GM18505 (cell line): ENCODE data around the gene CPSF4L.

Source experiments
- ATAC-seq: cut with Tn5 transposase; IDR thresholded peaks from one replicate; pipeline ENCODE4 v1.9.1; 2021; ENCODE audit not compliant: unreplicated experiment
- POLR2A ChIP-seq: IDR thresholded peaks from 4 replicates; pipeline ENCODE4 v1.6.1; 2011; ENCODE audit warnings: borderline replicate concordance; ENCODE audit not compliant: insufficient read depth, insufficient read length; ENCODE audit errors: extremely low read depth

CPSF4L gene

GRCh38 chr17:73227379-73227778 is 34.3 kb downstream of the CPSF4L start:
- ATAC-seq = no peak
- no peak for TF ChIP-seq POLR2A

GRCh38 chr17:73226556-73227172 is 35.0 kb downstream of the CPSF4L start:
- no peak for ATAC-seq

GRCh38 chr17:73224663-73225305 is 36.9 kb downstream of the CPSF4L start:
- TF ChIP-seq POLR2A = no peak
- no peak for ATAC-seq

More at GRCh38 chr17:73226556-73227172, 35.0 kb downstream of the CPSF4L start:
- TF ChIP-seq POLR2A = no peak

- TF ChIP-seq POLR2A = no peak
- no peak for ATAC-seq
These were observed 37.4 kb downstream of the CPSF4L start for GRCh38 chr17:73224237-73224636.

- no peak for ATAC-seq
- TF ChIP-seq POLR2A = no peak
These were observed 38.0 kb downstream of the CPSF4L start for GRCh38 chr17:73223626-73224230.

GRCh38 chr17:73215447-73215846 is 46.2 kb downstream of the CPSF4L start:
- ATAC-seq = no peak

GRCh38 chr17:73214851-73215250 is 46.8 kb downstream of the CPSF4L start:
- ATAC-seq = no peak
- no peak for TF ChIP-seq POLR2A

More at GRCh38 chr17:73215447-73215846, 46.2 kb downstream of the CPSF4L start:
- TF ChIP-seq POLR2A = no peak

- TF ChIP-seq POLR2A = no peak
- no peak for ATAC-seq
These were observed 47.7 kb downstream of the CPSF4L start for GRCh38 chr17:73214008-73214407.

GRCh38 chr17:73211745-73212144 is 49.9 kb downstream of the CPSF4L start:
- no peak for TF ChIP-seq POLR2A
- ATAC-seq = no peak

GRCh38 chr17:73210002-73210678 is 51.5 kb downstream of the CPSF4L start:
- ATAC-seq = no peak
- no peak for TF ChIP-seq POLR2A

GRCh38 chr17:73209436-73209835 is 52.2 kb downstream of the CPSF4L start:
- no peak for TF ChIP-seq POLR2A
- no peak for ATAC-seq

- ATAC-seq = no peak
- TF ChIP-seq POLR2A = no peak
These were observed 53.4 kb downstream of the CPSF4L start for GRCh38 chr17:73208139-73208827.

GRCh38 chr17:73205459-73205961 is 56.2 kb downstream of the CPSF4L start:
- TF ChIP-seq POLR2A = no peak
- no peak for ATAC-seq
